ENCODE data around the gene YWHAG. TPM values are rescaled to one million over a fixed set of nuclear protein-coding genes. Genes with fewer than 3 reads are reported as not detected.
A peak's percentile ranks its signal among the peaks of the same experiment; 100 is the strongest.

The YWHAG gene
- total RNA-seq, 1 donor from 2014 or later: 190 TPM

- Histone ChIP-seq H3K4me3 (no peak overlapping the region), H3K4me1 (peaks cover 8% of the 10 kb centered on the region), H3K9me3 (ENCODE audit: low read depth) (no peaks in the 10 kb centered on the region), H3K36me3 (no peaks in the 10 kb centered on the region), H4K20me1 (ENCODE audit: low read depth) (peaks cover 9% of the 10 kb centered on the region), H3K27ac (no peak overlapping the region), H3F3A (ENCODE audit: low read depth) (peaks cover 23% of the 10 kb centered on the region), H3K4me2 (peak overlapping the region; percentile 75), H2AFZ (replicated peaks) (no peak overlapping the region), H3K79me2 (ENCODE audit: low read depth) (no peaks in the 10 kb centered on the region), H3K27me3 (peaks cover 84% of the 10 kb centered on the region), H3K9ac (no peak overlapping the region)
- DNase-seq (ENCODE audit: low spot score): peak; percentile 57
- Mint-ChIP-seq H3K27me3 (ENCODE audit: insufficient read depth, low read depth) (peaks cover 49% of the 10 kb centered on the region), H3K36me3 (no peaks in the 10 kb centered on the region), H3K9me3 (no peaks in the 10 kb centered on the region), H3K27ac (no peak overlapping the region), H3K4me3 (peak overlapping the region; percentile 76), H3K4me1 (peaks cover 21% of the 10 kb centered on the region)
- TF ChIP-seq EZH2phosphoT487 (IDR thresholded peaks at IDR 0.05): no peak
- no peak for TF ChIP-seq CTCF (IDR thresholded peaks at IDR 0.05)
- TF ChIP-seq EZH2 (IDR thresholded peaks at IDR 0.05): no peak
Measured at GRCh38 chr7:76280408-76280807, 78.4 kb downstream of the YWHAG start.

GRCh38 chr7:76278540-76278939 lies 80.3 kb downstream of the YWHAG start:
- Mint-ChIP-seq H3K4me3 (no peak overlapping the region), H3K27ac (no peak overlapping the region), H3K27me3 (ENCODE audit: insufficient read depth, low read depth) (peaks cover 38% of the 10 kb centered on the region), H3K9me3 (no peaks in the 10 kb centered on the region), H3K36me3 (no peaks in the 10 kb centered on the region), H3K4me1 (peaks cover 20% of the 10 kb centered on the region)
- Histone ChIP-seq H3K4me2 (no peak overlapping the region), H3K36me3 (no peaks in the 10 kb centered on the region), H3K9ac (no peak overlapping the region), H3K79me2 (ENCODE audit: low read depth) (no peaks in the 10 kb centered on the region), H3K27ac (no peak overlapping the region), H3K9me3 (ENCODE audit: low read depth) (no peaks in the 10 kb centered on the region), H2AFZ (replicated peaks) (no peak overlapping the region), H4K20me1 (ENCODE audit: low read depth) (peaks cover 9% of the 10 kb centered on the region), H3K4me3 (no peak overlapping the region), H3K27me3 (peaks cover 83% of the 10 kb centered on the region), H3F3A (ENCODE audit: low read depth) (peaks cover 20% of the 10 kb centered on the region), H3K4me1 (peaks cover 13% of the 10 kb centered on the region)
- TF ChIP-seq CTCF (IDR thresholded peaks at IDR 0.05) (no peak), EZH2phosphoT487 (IDR thresholded peaks at IDR 0.05) (no peak), EZH2 (IDR thresholded peaks at IDR 0.05) (no peak)
- no peak for DNase-seq (ENCODE audit: low spot score)

Other genes starting within 250 kb of the YWHAG start
- gene SRRM3, start 157.1 kb downstream of the YWHAG start, total RNA-seq (ENCODE audit: low replicate concordance): 2.2 and 4.6 TPM in 2 replicates
- gene HSPB1, start 56.3 kb downstream of the YWHAG start, total RNA-seq (ENCODE audit: low replicate concordance): 9.7 and 20.8 TPM in 2 replicates
- gene SSC4D, start 50.7 kb upstream of the YWHAG start, total RNA-seq (ENCODE audit: low replicate concordance): 0.43 and 6.8 TPM in 2 replicates
- gene ZP3, start 66.0 kb upstream of the YWHAG start, total RNA-seq (ENCODE audit: low replicate concordance): 1.7 TPM in 1 of 2 replicates, not detected in the other
- gene DTX2, start 102.7 kb upstream of the YWHAG start, total RNA-seq (ENCODE audit: low replicate concordance): 4.1 and 14.7 TPM in 2 replicates
- gene UPK3B, start 151.6 kb upstream of the YWHAG start, total RNA-seq (ENCODE audit: low replicate concordance): 0.12 TPM in 1 of 2 replicates, not detected in the other
- gene SPDYE16, start 184.3 kb upstream of the YWHAG start, total RNA-seq (ENCODE audit: low replicate concordance): 0.28 TPM in 1 of 2 replicates, not detected in the other

All from neural progenitor cell (in vitro differentiated cells).